GM12878 (cell line): Measurements from ENCODE around the gene RRAGD. TPM values are rescaled to one million over a fixed set of nuclear protein-coding genes. Genes with fewer than 3 reads are reported as not detected.

ENCODE experiments used
- ASH2L ChIP-seq: fragments of 300-600, 200-600 bp; sonication (generic); IDR thresholded peaks from 2 replicates; pipeline ENCODE4 v1.6.1; 2017; ENCODE audit warnings: low read depth, mild to moderate bottlenecking, borderline replicate concordance
- BCL3 ChIP-seq: IDR thresholded peaks from 2 replicates; pipeline ENCODE4 v1.6.1; 2011; ENCODE audit warnings: borderline replicate concordance, low read depth, mild to moderate bottlenecking, moderate library complexity, low read length; ENCODE audit not compliant: insufficient read depth, poor library complexity, severe bottlenecking
- BRCA1 ChIP-seq: IDR thresholded peaks from 2 replicates; pipeline ENCODE4 v1.6.1; 2011; ENCODE audit warnings: low read depth, low read length, improper control_type of control experiment
- CBX3 ChIP-seq: fragments of 200-600 bp; sonication (generic); IDR thresholded peaks from 2 replicates; pipeline ENCODE4 v1.6.1; 2016; ENCODE audit warnings: low read depth, borderline replicate concordance
- CEBPZ ChIP-seq: fragments of 150-350 bp; IDR thresholded peaks from 2 replicates; pipeline ENCODE4 v1.6.1; 2016; ENCODE audit warnings: low read depth, low read length
- GABPA ChIP-seq: IDR thresholded peaks from 2 replicates; pipeline ENCODE4 v1.6.1; 2014; ENCODE audit warnings: antibody characterized with exemption, low read depth, mild to moderate bottlenecking, inconsistent platforms
- HDAC2 ChIP-seq: fragments of 200-600 bp; sonication (generic); IDR thresholded peaks from 2 replicates; pipeline ENCODE4 v1.6.1; 2017
- IRF3 ChIP-seq: fragments of 450-650 bp; IDR thresholded peaks from 2 replicates; pipeline ENCODE4 v1.6.1; 2014; ENCODE audit warnings: mild to moderate bottlenecking
- KDM1A ChIP-seq: fragments of 200-600 bp; sonication (generic); IDR thresholded peaks from 2 replicates; pipeline ENCODE4 v1.6.1; 2016; ENCODE audit warnings: borderline replicate concordance
- MEF2B ChIP-seq: fragments of 450-650 bp; IDR thresholded peaks from 2 replicates; pipeline ENCODE4 v1.6.1; 2018; ENCODE audit warnings: mild to moderate bottlenecking, moderate library complexity; ENCODE audit not compliant: partially characterized antibody, poor library complexity, severe bottlenecking
- NR2C1 ChIP-seq: fragments of 450-650 bp; IDR thresholded peaks from 2 replicates; pipeline ENCODE4 v1.6.1; 2017; ENCODE audit warnings: antibody characterized with exemption, mild to moderate bottlenecking, moderate library complexity
- NR2C2 ChIP-seq: IDR thresholded peaks from 2 replicates; pipeline ENCODE4 v1.6.1; 2011; ENCODE audit warnings: borderline replicate concordance, low read depth; ENCODE audit not compliant: control insufficient read depth, insufficient read length
- RFX5 ChIP-seq: IDR thresholded peaks from 2 replicates; pipeline ENCODE4 v1.6.1; 2011; ENCODE audit warnings: low read depth, low read length, improper control_type of control experiment
- STAT3 ChIP-seq: IDR thresholded peaks from 2 replicates; pipeline ENCODE4 v1.6.1; 2011; ENCODE audit warnings: low read depth, low read length, improper control_type of control experiment
- SUPT20H ChIP-seq: IDR thresholded peaks from 2 replicates; pipeline ENCODE4 v1.6.1; 2011; ENCODE audit warnings: low read depth, mild to moderate bottlenecking, low read length, moderate library complexity, borderline replicate concordance; ENCODE audit not compliant: control insufficient read depth
- YBX1 ChIP-seq: fragments of 450-650 bp; IDR thresholded peaks from 2 replicates; pipeline ENCODE4 v1.6.1; 2016; ENCODE audit warnings: antibody characterized with exemption
- YY1 ChIP-seq: IDR thresholded peaks from 2 replicates; pipeline ENCODE4 v1.6.1; 2011; ENCODE audit warnings: low read depth, mild to moderate bottlenecking, low read length
- ZNF274 ChIP-seq: IDR thresholded peaks from one replicate; pipeline ENCODE4 v1.8.0; 2011; ENCODE audit not compliant: insufficient read length, insufficient read depth
- ZNF384 ChIP-seq: IDR thresholded peaks from 2 replicates; pipeline ENCODE4 v1.6.1; 2012; ENCODE audit warnings: low read depth, mild to moderate bottlenecking, low read length, improper control_type of control experiment, borderline replicate concordance
- polyA plus RNA-seq, 11 experiments: library from polyadenylated mRNA; depleted of rRNA in 4 of 11; unstranded in 6 of 11; stranded (reverse) in 5 of 11; fragments of >200 nt; fragmentation: Nextera tagmentation in 4 of 11; fragmentation: Illumina TruSeq in 1 of 11; extraction: Ambion mirVana in 4 of 11; extraction: Trizol in 1 of 11; gene quantifications; 1 replicate in 1 of 11; 2 replicates in 10 of 11; pipeline versions ENCODE4 v1.2.1 to v1.2.3, GENCODE V29; 2011 to 2016; ENCODE audit warnings: inconsistent platforms in 2 of 11, missing spikeins in 2 of 11, low read depth in 1 of 11
- total RNA-seq, 4 experiments: library from RNA; depleted of rRNA in 3 of 4; stranded (reverse); fragments of >200 nt in 3 of 4; fragmentation: Illumina TruSeq in 1 of 4; extraction: Trizol in 1 of 4; gene quantifications; 2 replicates each; pipeline versions ENCODE4 v1.2.1 to v1.2.3, GENCODE V29; 2013 to 2021
- TF ChIP-seq, protein P1 (sequence below): fragments of 450-650 bp; formaldehyde crosslinking; IDR thresholded peaks from 2 replicates; pipeline ENCODE4 v1.5.0; 2022; ENCODE audit warnings: mild to moderate bottlenecking, missing genetic modification characterization
- TF ChIP-seq, protein P2 (sequence below): fragments of 150-350 bp; IDR thresholded peaks from 2 replicates; pipeline ENCODE4 v1.6.1; 2014; ENCODE audit warnings: mild to moderate bottlenecking, low read depth, low read length

RRAGD gene
- total and polyA plus RNA-seq, 10 of the 15 experiments (the other 5 are each of a cell fraction or from before 2014, with no cell fraction given), result 4.6 to 17.4 (median 8.5) TPM

DNA sequence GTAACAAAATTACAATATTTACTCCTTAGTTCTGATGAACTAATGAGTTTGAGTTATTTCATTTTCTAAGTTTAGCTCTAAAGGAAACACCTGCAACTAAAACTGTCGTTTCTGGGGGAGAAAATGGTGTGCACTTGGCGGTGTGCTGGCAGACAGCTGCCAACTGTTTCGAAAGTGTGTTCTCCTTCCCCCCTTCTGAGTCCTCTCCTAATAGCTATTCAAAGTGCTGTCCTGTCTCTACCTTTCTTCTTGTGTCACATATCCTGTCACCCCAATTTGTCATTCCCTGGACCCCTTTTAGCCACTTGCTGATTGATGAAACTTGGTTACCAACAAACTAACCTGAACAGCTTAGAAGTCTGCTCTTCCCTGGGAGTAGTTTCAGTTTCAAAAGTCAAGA lies 54.7 kb downstream of the RRAGD start (continued):
- TF ChIP-seq MEF2B (peak; percentile 82), GABPA (0 out of 2 replicates have a peak, but pooled peaks have one; percentile 38), YBX1 (no peak), ZNF384 (no peak), KDM1A (no peak), HDAC2 (no peak), CEBPZ (no peak), NR2C2 (no peak), BRCA1 (no peak), RFX5 (no peak), SUPT20H (no peak), IRF3 (no peak), YY1 (peak; percentile 82), STAT3 (0 out of 2 replicates have a peak, but pooled peaks have one; percentile 63), NR2C1 (no peak), ZNF274 (no peak), ASH2L (no peak), CBX3 (no peak), BCL3 (peak; percentile 40)
- TF ChIP-seq, protein P1, sequence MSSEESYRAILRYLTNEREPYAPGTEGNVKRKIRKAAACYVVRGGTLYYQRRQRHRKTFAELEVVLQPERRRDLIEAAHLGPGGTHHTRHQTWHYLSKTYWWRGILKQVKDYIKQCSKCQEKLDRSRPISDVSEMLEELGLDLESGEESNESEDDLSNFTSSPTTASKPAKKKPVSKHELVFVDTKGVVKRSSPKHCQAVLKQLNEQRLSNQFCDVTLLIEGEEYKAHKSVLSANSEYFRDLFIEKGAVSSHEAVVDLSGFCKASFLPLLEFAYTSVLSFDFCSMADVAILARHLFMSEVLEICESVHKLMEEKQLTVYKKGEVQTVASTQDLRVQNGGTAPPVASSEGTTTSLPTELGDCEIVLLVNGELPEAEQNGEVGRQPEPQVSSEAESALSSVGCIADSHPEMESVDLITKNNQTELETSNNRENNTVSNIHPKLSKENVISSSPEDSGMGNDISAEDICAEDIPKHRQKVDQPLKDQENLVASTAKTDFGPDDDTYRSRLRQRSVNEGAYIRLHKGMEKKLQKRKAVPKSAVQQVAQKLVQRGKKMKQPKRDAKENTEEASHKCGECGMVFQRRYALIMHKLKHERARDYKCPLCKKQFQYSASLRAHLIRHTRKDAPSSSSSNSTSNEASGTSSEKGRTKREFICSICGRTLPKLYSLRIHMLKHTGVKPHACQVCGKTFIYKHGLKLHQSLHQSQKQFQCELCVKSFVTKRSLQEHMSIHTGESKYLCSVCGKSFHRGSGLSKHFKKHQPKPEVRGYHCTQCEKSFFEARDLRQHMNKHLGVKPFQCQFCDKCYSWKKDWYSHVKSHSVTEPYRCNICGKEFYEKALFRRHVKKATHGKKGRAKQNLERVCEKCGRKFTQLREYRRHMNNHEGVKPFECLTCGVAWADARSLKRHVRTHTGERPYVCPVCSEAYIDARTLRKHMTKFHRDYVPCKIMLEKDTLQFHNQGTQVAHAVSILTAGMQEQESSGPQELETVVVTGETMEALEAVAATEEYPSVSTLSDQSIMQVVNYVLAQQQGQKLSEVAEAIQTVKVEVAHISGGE, result no peak
- TF ChIP-seq, protein P2, sequence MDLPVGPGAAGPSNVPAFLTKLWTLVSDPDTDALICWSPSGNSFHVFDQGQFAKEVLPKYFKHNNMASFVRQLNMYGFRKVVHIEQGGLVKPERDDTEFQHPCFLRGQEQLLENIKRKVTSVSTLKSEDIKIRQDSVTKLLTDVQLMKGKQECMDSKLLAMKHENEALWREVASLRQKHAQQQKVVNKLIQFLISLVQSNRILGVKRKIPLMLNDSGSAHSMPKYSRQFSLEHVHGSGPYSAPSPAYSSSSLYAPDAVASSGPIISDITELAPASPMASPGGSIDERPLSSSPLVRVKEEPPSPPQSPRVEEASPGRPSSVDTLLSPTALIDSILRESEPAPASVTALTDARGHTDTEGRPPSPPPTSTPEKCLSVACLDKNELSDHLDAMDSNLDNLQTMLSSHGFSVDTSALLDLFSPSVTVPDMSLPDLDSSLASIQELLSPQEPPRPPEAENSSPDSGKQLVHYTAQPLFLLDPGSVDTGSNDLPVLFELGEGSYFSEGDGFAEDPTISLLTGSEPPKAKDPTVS, result no peak
